Astrocyte (in vitro differentiated cells and primary cell): ENCODE measurements around the gene HRC. TPM values are rescaled to one million over a fixed set of nuclear protein-coding genes. Genes with fewer than 3 reads are reported as not detected.

ENCODE experiments used
- DNase-seq: peaks from one replicate; pipeline ENCODE4 v3.0.0-alpha.2; 2010; ENCODE audit warnings: low read depth
- FAIRE-seq: peaks from 2 replicates; lab custom pipeline; 2011; peaks lifted over from hg19 to GRCh38; lab: Jason Lieb, UNC
- H2AFZ ChIP-seq: 2 replicates; pipeline ENCODE4 v1.6.0; 2012; ENCODE audit warnings: low read depth, low read length, inconsistent platforms
- H3K27ac ChIP-seq: 2 replicates; pipeline ENCODE4 v1.5.1; 2011; ENCODE audit warnings: low read depth, low read length, inconsistent platforms
- H3K27me3 ChIP-seq: 2 replicates; pipeline ENCODE4 v1.6.0; 2011; ENCODE audit warnings: low read length, inconsistent platforms; ENCODE audit not compliant: insufficient read depth
- H3K36me3 ChIP-seq: 2 replicates; pipeline ENCODE4 v1.5.1; 2011; ENCODE audit warnings: low read length, inconsistent platforms; ENCODE audit not compliant: insufficient read depth
- H3K4me1 ChIP-seq: 2 replicates; pipeline ENCODE4 v1.5.1; 2011; ENCODE audit warnings: low read length, inconsistent platforms; ENCODE audit not compliant: insufficient read depth
- H3K4me2 ChIP-seq: 2 replicates; pipeline ENCODE4 v1.6.0; 2012; ENCODE audit warnings: low read length, inconsistent platforms
- H3K4me3 ChIP-seq: 2 replicates; pipeline ENCODE4 v1.5.1; 2011; ENCODE audit warnings: low read depth, mild to moderate bottlenecking, low read length, inconsistent platforms; ENCODE audit not compliant: insufficient read depth
- H3K79me2 ChIP-seq: 2 replicates; pipeline ENCODE4 v1.6.0; 2012; ENCODE audit warnings: mild to moderate bottlenecking, low read length, inconsistent platforms; ENCODE audit not compliant: insufficient read depth
- H3K9ac ChIP-seq: 2 replicates; pipeline ENCODE4 v1.6.0; 2012; ENCODE audit warnings: mild to moderate bottlenecking, low read length, inconsistent platforms
- H3K9me3 ChIP-seq: 2 replicates; pipeline ENCODE4 v1.5.1; 2012; ENCODE audit warnings: low read depth, mild to moderate bottlenecking, low read length, inconsistent platforms; ENCODE audit not compliant: insufficient read depth
- H4K20me1 ChIP-seq: 2 replicates; pipeline ENCODE4 v1.6.0; 2012; ENCODE audit warnings: low read length, inconsistent platforms; ENCODE audit not compliant: insufficient read depth
- H3K27ac Mint-ChIP-seq: one replicate; pipeline ENCODE4 v1.8.0; 2021; ENCODE audit warnings: mild to moderate bottlenecking, mixed read lengths; ENCODE audit not compliant: unreplicated experiment
- H3K27me3 Mint-ChIP-seq: one replicate; pipeline ENCODE4 v1.8.0; 2021; ENCODE audit warnings: low read depth, mixed read lengths; ENCODE audit not compliant: unreplicated experiment
- H3K36me3 Mint-ChIP-seq: one replicate; pipeline ENCODE4 v1.8.0; 2021; ENCODE audit warnings: low read depth, mixed read lengths; ENCODE audit not compliant: unreplicated experiment
- H3K4me1 Mint-ChIP-seq: one replicate; pipeline ENCODE4 v1.8.0; 2021; ENCODE audit warnings: low read depth, mixed read lengths; ENCODE audit not compliant: unreplicated experiment
- H3K4me3 Mint-ChIP-seq: one replicate; pipeline ENCODE4 v1.8.0; 2021; ENCODE audit warnings: mild to moderate bottlenecking, moderate library complexity, mixed read lengths; ENCODE audit not compliant: unreplicated experiment
- H3K9me3 Mint-ChIP-seq: one replicate; pipeline ENCODE4 v1.8.0; 2021; ENCODE audit warnings: mild to moderate bottlenecking, mixed read lengths; ENCODE audit not compliant: unreplicated experiment
- CTCF ChIP-seq: IDR thresholded peaks from 2 replicates; pipeline ENCODE4 v1.5.1; 2011; ENCODE audit warnings: low read depth, mild to moderate bottlenecking, inconsistent platforms, low read length, moderate library complexity; ENCODE audit not compliant: insufficient read depth
- EZH2 ChIP-seq: IDR thresholded peaks from 2 replicates; pipeline ENCODE4 v1.6.1; 2012; ENCODE audit warnings: mild to moderate bottlenecking, low read length, inconsistent platforms; ENCODE audit not compliant: insufficient read depth
- total RNA-seq: library from RNA; stranded (reverse); gene quantifications from 2 replicates; pipeline ENCODE4 v1.2.1, GENCODE V29; 2021

HRC gene
- total RNA-seq, 1 donor from 2014 or later, result not detected

- Histone ChIP-seq H3K9ac (no peak overlapping the region), H3K4me2 (no peak overlapping the region), H3K9me3 (no peaks in the 10 kb centered on the region), H4K20me1 (peaks cover 69% of the 10 kb centered on the region), H3K27me3 (no peaks in the 10 kb centered on the region), H3K4me1 (peaks cover 11% of the 10 kb centered on the region), H3K79me2 (peaks cover 17% of the 10 kb centered on the region), H3K36me3 (peaks cover 26% of the 10 kb centered on the region), H2AFZ (no peak overlapping the region), H3K27ac (no peak overlapping the region), H3K4me3 (no peak overlapping the region)
- no peak for DNase-seq
- Mint-ChIP-seq H3K27me3 (no peaks in the 10 kb centered on the region), H3K4me1 (peaks cover 16% of the 10 kb centered on the region), H3K27ac (no peak overlapping the region), H3K4me3 (no peak overlapping the region), H3K36me3 (peaks cover 30% of the 10 kb centered on the region), H3K9me3 (no peaks in the 10 kb centered on the region)
- FAIRE-seq, result no peak
- no peak for TF ChIP-seq CTCF
- TF ChIP-seq EZH2, result no peak
These were observed 47.4 kb downstream of the HRC start for GRCh38 chr19:49107625-49108459.

- no peak overlapping the region for H3K27ac Mint-ChIP-seq
- H3K4me1 Mint-ChIP-seq, result peaks cover 16% of the 10 kb centered on the region
- TF ChIP-seq CTCF, result peak; percentile 69
- TF ChIP-seq EZH2, result no peak
- no peak overlapping the region for H3K9ac ChIP-seq
- H3K36me3 Mint-ChIP-seq, result peaks cover 28% of the 10 kb centered on the region
- peaks cover 76% of the 10 kb centered on the region for H4K20me1 ChIP-seq
- H3K4me3 Mint-ChIP-seq, result no peak overlapping the region
- H3K4me3 ChIP-seq, result no peak overlapping the region
- no peak overlapping the region for H3K27ac ChIP-seq
- peaks cover 11% of the 10 kb centered on the region for H3K4me1 ChIP-seq
- DNase-seq (no peak), FAIRE-seq (no peak)
- no peak overlapping the region for H2AFZ ChIP-seq
- peaks cover 23% of the 10 kb centered on the region for H3K79me2 ChIP-seq
- peaks cover 28% of the 10 kb centered on the region for H3K36me3 ChIP-seq
- no peaks in the 10 kb centered on the region for H3K9me3 Mint-ChIP-seq
- no peaks in the 10 kb centered on the region for H3K27me3 ChIP-seq
- no peaks in the 10 kb centered on the region for H3K27me3 Mint-ChIP-seq
- H3K9me3 ChIP-seq, result no peaks in the 10 kb centered on the region
- H3K4me2 ChIP-seq, result no peak overlapping the region
These were observed 48.5 kb downstream of the HRC start for GRCh38 chr19:49106648-49107135.
